Uterus (tissue), 2 donors: ENCODE measurements around the gene TECPR1.

Experiments used
- POLR2A ChIP-seq, 2 donors: fragments of 450-650 bp; IDR thresholded peaks; one replicate each; pipeline ENCODE4 v1.6.1; 2016; ENCODE audit warnings: antibody characterized with exemption in 2 of 2, mild to moderate bottlenecking in 1 of 2, moderate library complexity in 1 of 2
- TF ChIP-seq, protein P1 (sequence below), 4 experiments: fragments of 200-600 bp in 2 of 4; fragments of 450-650 bp in 2 of 4; sonication (generic) in 2 of 4; IDR thresholded peaks; one replicate each; pipeline ENCODE4 v1.5.1; 2016 to 2019; ENCODE audit warnings: antibody characterized with exemption in 4 of 4, mild to moderate bottlenecking in 2 of 4, moderate library complexity in 1 of 4

DNA sequence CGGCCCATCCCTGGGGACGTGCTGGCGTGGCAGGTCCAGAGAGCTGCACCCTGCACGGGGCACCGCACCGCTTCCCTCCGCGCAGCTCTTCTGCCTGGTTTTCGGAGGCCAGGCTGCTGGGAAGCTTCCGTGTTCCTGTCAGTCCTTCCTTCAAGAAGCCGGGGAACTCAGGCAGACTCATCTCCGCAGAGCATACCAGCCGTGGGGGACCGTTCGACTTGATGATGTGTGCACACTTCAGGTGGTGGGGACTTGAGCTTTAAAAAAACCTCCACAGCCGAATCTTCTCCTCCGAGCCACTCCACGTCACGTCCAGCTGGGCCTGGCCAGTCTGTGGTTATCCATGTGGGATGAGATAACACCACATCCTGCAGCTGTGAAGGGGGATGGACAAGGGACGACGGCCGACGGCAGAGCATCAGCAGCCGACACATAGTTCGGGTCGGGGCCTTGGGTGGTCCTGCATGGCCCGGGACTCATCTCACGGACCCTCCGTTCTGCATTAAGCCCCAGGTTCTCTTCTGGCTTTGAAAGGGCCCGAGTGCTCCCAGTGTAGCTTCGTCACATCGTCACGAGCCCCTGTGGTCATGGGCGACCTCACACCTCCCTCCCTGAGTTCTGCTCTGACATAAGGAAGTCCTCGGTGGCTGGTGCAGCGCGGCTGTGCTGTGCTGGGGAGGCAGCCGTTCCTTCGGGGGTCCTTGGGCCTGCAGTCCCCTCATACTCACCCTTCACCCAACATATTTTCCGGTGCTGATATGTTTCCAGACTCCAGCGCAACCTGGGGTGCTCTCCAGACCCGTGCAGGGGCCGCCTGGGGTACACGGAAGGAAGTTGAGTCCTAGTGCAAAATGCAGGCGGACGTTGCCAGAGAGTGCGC, 45.3 kb downstream of the TECPR1 start:
- TF ChIP-seq, protein P1, sequence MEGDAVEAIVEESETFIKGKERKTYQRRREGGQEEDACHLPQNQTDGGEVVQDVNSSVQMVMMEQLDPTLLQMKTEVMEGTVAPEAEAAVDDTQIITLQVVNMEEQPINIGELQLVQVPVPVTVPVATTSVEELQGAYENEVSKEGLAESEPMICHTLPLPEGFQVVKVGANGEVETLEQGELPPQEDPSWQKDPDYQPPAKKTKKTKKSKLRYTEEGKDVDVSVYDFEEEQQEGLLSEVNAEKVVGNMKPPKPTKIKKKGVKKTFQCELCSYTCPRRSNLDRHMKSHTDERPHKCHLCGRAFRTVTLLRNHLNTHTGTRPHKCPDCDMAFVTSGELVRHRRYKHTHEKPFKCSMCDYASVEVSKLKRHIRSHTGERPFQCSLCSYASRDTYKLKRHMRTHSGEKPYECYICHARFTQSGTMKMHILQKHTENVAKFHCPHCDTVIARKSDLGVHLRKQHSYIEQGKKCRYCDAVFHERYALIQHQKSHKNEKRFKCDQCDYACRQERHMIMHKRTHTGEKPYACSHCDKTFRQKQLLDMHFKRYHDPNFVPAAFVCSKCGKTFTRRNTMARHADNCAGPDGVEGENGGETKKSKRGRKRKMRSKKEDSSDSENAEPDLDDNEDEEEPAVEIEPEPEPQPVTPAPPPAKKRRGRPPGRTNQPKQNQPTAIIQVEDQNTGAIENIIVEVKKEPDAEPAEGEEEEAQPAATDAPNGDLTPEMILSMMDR (IDR thresholded peaks at IDR 0.05), result no peak
- no peak for TF ChIP-seq POLR2A (IDR thresholded peaks at IDR 0.05)
